Thyroid gland (tissue), 4 donors: ENCODE results near the gene SLC24A1. TPM values are rescaled to one million over a fixed set of nuclear protein-coding genes. Genes with fewer than 3 reads are reported as not detected.

Experiments
- DNase-seq, 2 donors: peaks; one replicate each; pipeline ENCODE4 v3.0.0-alpha.2; 2019
- H3K27ac ChIP-seq, 3 donors: fragments of 200-600 bp; sonication (generic); 1 replicate in 2 of 3; 2 replicates in 1 of 3; pipeline ENCODE4 v1.5.1; 2016 to 2019; ENCODE audit warnings: mild to moderate bottlenecking in 1 of 3, moderate library complexity in 1 of 3
- H3K27me3 ChIP-seq: fragments of 200-600 bp; sonication (generic); one replicate; pipeline ENCODE4 v1.5.1; 2019
- H3K36me3 ChIP-seq, 2 donors: fragments of 200-600 bp; sonication (generic); one replicate each; pipeline ENCODE4 v1.5.1; 2016 to 2019
- H3K4me1 ChIP-seq, 2 donors: fragments of 200-600 bp; sonication (generic); one replicate each; pipeline ENCODE4 v1.5.1; 2017 to 2019
- H3K4me3 ChIP-seq, 3 donors: fragments of 200-600 bp; sonication (generic); replicated peaks in 1 of 3; 1 replicate in 2 of 3; 2 replicates in 1 of 3; pipeline ENCODE4 v1.5.1; 2016; ENCODE audit warnings: mild to moderate bottlenecking in 1 of 3
- H3K9me3 ChIP-seq: fragments of 200-600 bp; sonication (generic); one replicate; pipeline ENCODE4 v1.5.1; 2017
- POLR2A ChIP-seq, 2 donors: fragments of 450-650 bp; IDR thresholded peaks; one replicate each; pipeline ENCODE4 v1.6.1; 2017; ENCODE audit warnings: antibody characterized with exemption in 2 of 2, mild to moderate bottlenecking in 2 of 2, moderate library complexity in 1 of 2
- WGBS, 2 donors: methylation state at CpG; one replicate each; pipeline ENCODE4 v1.1.5; 2017; 5-methylcytosine and 5-hydroxymethylcytosine counted together
- intact Hi-C: fragments of 100-400 bp; cut with DNase I; formaldehyde crosslinking; loops from one replicate; pipeline ENCODE4 v1.15.1; 2023
- total RNA-seq, 4 donors: library from RNA; depleted of rRNA; stranded (reverse); fragments of >200 nt; gene quantifications; one replicate each; pipeline ENCODE4 v1.2.3, GENCODE V29; 2016
- TF ChIP-seq, protein P1 (sequence below), 6 experiments: fragments of 200-600 bp in 3 of 6; fragments of 450-650 bp in 3 of 6; sonication (generic) in 3 of 6; IDR thresholded peaks; one replicate each; pipeline ENCODE4 v1.5.1; 2016 to 2019; ENCODE audit warnings: antibody characterized with exemption in 6 of 6, mild to moderate bottlenecking in 2 of 6, inconsistent platforms in 1 of 6, moderate library complexity in 1 of 6

The SLC24A1 gene
- total RNA-seq, 4 donors from 2014 or later = 10.6 to 23.5 (median 13.0) TPM

DNA sequence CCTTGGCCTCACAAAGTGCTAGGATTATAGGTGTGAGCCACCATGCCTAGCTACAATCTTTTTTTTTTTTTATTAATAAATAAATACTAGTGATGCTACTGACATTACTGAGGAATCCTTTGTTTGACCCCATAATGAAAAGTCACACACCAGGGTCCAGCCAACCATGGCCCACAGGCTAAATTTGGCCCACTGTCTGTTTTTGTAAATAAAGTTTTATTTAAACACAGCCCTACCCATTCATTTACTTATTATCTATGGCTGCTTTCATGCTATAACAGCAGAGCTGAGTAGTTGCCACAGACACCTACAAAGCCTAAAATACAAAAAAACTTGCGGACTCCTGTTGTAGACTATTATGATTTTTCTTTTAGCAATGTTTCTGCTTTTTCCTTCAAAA lies 18.2 kb upstream of the SLC24A1 start:
- no peaks in the 10 kb centered on the region for H3K27me3 ChIP-seq
- H3K4me1 ChIP-seq = no peaks in the 10 kb centered on the region
- H3K9me3 ChIP-seq = no peaks in the 10 kb centered on the region
- WGBS, 2 donors = 97 to 98% methylated on average over 1 of the region's 1 CpG
- no peak for DNase-seq
- H3K36me3 ChIP-seq = peaks cover 16 to 17% of the 10 kb centered on the region in 2 donors
- no peak overlapping the region for H3K4me3 ChIP-seq
- TF ChIP-seq, protein P1, sequence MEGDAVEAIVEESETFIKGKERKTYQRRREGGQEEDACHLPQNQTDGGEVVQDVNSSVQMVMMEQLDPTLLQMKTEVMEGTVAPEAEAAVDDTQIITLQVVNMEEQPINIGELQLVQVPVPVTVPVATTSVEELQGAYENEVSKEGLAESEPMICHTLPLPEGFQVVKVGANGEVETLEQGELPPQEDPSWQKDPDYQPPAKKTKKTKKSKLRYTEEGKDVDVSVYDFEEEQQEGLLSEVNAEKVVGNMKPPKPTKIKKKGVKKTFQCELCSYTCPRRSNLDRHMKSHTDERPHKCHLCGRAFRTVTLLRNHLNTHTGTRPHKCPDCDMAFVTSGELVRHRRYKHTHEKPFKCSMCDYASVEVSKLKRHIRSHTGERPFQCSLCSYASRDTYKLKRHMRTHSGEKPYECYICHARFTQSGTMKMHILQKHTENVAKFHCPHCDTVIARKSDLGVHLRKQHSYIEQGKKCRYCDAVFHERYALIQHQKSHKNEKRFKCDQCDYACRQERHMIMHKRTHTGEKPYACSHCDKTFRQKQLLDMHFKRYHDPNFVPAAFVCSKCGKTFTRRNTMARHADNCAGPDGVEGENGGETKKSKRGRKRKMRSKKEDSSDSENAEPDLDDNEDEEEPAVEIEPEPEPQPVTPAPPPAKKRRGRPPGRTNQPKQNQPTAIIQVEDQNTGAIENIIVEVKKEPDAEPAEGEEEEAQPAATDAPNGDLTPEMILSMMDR (IDR thresholded peaks at IDR 0.05) = no peak
- no peak for TF ChIP-seq POLR2A (IDR thresholded peaks at IDR 0.05)
- intact Hi-C loops = loop anchor here (10.0 kb wide), 1 partner anchor 69 kb away; the partner anchor contains the start of gene HACD3
- no peak overlapping the region for H3K27ac ChIP-seq

DNA sequence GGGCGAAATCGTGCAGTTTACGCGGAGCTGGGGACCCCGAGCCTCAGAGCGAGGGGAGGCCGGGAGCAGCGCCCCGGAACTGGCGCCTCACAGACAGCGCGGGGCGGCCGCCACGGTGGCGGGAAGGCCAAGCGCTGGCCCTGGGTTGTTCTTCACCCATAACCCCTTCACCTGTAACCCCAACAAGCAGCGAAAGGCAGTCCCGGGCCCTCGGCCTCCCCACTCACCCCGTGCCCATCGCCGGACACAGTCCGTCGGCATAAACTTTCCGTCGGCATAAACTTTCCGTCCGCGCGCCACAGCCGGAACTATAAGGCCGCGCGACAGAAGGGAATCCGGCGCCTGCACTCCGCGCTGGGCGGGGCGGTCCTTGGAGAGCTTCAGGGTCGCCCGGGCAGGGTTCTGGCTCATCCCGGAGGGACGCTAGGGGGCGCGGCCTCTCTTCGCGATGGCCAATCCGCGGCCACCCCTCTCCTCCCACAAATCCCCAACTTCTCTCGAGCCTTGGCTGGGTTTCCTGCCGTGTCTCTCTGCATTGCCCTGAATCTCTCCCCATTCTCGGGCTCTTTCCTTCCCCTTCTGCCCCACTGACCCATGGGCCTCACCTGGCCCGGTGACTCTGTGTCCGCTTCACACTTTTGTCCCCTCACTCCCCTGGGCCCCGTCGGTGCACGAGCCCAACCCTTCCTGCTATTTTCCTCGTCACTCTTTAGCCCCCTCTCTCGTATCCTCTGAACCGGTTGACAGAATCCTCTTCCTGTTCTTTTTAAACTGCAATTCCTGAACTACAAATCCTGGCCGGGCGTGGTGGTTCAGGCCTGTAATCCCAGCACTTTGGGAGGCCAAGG lies 10.6 kb upstream of the SLC24A1 start, which contains the start of gene INTS14:
Gene INTS14 (minus strand): TSS at position 261 of the 848 bp plus-strand sequence. CDS start 3,751 bp downstream, outside the sequence.
- Histone ChIP-seq H3K36me3 (no peaks in the 10 kb centered on the region), H3K4me1 (peaks cover 15 to 18% of the 10 kb centered on the region in 2 donors), H3K9me3 (no peaks in the 10 kb centered on the region), H3K27me3 (no peaks in the 10 kb centered on the region), H3K4me3 (peak within 1 kb of the TSS; percentile 17 to 68 (median 66)), H3K27ac (peak within 1 kb of the TSS; percentile 91 to 95 (median 94))
- TF ChIP-seq, protein P1 (IDR thresholded peaks at IDR 0.05) = peak in 4 of 6 experiments; percentile 35 to 65 (median 39)
- peak; percentile 9 to 77 for TF ChIP-seq POLR2A (IDR thresholded peaks at IDR 0.05)
- DNase-seq = peak; percentile 99
- WGBS, 2 donors = 1% methylated on average over 49 to 56 of the region's 64 CpGs
- intact Hi-C loops = no loop called here

DNA sequence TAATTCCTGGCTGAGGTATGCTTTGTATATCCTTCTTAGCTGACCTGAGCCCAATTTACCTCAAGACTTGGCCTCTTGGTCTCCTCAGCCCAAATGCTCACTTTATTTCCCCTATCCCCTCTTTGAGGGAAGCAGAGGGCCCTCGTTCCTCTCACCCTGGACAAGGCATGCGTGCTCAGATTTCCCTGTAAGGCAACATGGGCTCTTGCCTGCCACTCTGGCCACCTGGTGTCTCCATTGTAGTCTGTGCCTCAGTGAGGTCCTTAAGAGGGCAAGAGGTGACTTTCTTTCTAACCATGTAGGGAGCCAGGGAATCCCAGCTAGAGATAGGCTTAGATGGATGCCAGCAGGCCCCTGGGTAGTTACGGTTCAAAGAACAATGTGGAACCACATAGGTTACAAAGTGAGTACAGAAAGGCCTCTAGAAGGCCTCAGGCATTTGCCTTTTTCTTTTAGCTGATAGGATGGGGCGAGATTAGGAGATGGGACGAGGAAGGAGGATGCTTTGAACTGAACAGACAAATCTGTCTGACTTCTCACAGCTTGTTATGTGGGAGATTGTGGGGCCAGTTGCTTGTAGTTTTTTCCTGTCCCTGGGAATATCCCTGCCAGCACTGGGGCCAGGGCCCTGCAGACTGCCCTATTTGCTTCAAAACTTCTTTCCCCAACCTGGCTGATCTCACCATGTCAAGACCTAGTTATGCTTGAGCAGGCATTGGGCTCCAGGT lies 9.7 kb upstream of the SLC24A1 start:
- no peaks in the 10 kb centered on the region for H3K27me3 ChIP-seq
- peak overlapping the region in 1 of 3 donors; percentile 66 for H3K4me3 ChIP-seq
- no peaks in the 10 kb centered on the region for H3K9me3 ChIP-seq
- no peaks in the 10 kb centered on the region for H3K36me3 ChIP-seq
- peaks cover 15 to 18% of the 10 kb centered on the region in 2 donors for H3K4me1 ChIP-seq
- DNase-seq = no peak
- peak overlapping the region; percentile 91 to 95 (median 94) for H3K27ac ChIP-seq
- 78 to 80% methylated on average over 5 of the region's 5 CpGs for WGBS, 2 donors
- TF ChIP-seq, protein P1 (IDR thresholded peaks at IDR 0.05) = no peak
- no peak for TF ChIP-seq POLR2A (IDR thresholded peaks at IDR 0.05)
- intact Hi-C loops = no loop called here

DNA sequence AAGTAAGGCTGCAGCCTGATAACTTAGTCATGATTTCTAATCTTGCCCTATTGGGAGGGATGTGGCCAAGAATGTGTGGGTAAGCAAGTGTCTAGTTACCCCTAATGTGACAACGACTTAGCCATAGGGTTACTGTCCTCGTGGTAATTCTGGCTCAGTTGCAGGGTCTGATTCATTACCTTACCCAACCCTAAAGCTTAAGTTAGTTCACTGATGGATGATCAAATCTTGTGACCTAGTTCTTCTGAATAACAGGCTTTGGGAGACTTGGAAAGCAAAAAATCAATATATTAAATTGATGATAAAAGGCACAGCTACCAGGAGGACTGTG lies 9.2 kb upstream of the SLC24A1 start:
- no peaks in the 10 kb centered on the region for H3K9me3 ChIP-seq
- no peaks in the 10 kb centered on the region for H3K36me3 ChIP-seq
- no peak overlapping the region for H3K4me3 ChIP-seq
- no peak for DNase-seq
- H3K4me1 ChIP-seq = peaks cover 15 to 18% of the 10 kb centered on the region in 2 donors
- H3K27me3 ChIP-seq = no peaks in the 10 kb centered on the region
- intact Hi-C loops = no loop called here
- 63 to 69% methylated on average over 2 of the region's 2 CpGs for WGBS, 2 donors
- TF ChIP-seq POLR2A (IDR thresholded peaks at IDR 0.05) = no peak
- TF ChIP-seq, protein P1 (IDR thresholded peaks at IDR 0.05) = no peak
- no peak overlapping the region for H3K27ac ChIP-seq
